K562 (cell line): ENCODE measurements around the gene DUSP9.

ENCODE experiments used
- ARID4B ChIP-seq: sonication (generic); formaldehyde crosslinking; IDR thresholded peaks from 2 replicates; pipeline ENCODE4 v1.8.0; 2022; ENCODE audit warnings: mild to moderate bottlenecking, missing genetic modification reagents
- BACH1 ChIP-seq: fragments of 200-800 bp; sonication (Bioruptor generic); IDR thresholded peaks from 2 replicates; pipeline ENCODE4 v1.6.1; 2016; ENCODE audit warnings: missing genetic modification characterization, missing compliant biosample characterization
- CTCF ChIP-seq, 3 experiments: IDR thresholded peaks in 2 of 3; conservative IDR thresholded peaks in 1 of 3; 2 replicates each; pipeline ENCODE4 v1.5.1; 2011 to 2012; ENCODE audit warnings: low read length in 3 of 3, mild to moderate bottlenecking in 3 of 3, control low read depth in 2 of 3, improper control_type of control experiment in 1 of 3, inconsistent platforms in 1 of 3, low read depth in 1 of 3, mixed read lengths in 1 of 3, moderate library complexity in 1 of 3; ENCODE audit not compliant: insufficient read depth in 2 of 3
- EP300 ChIP-seq: IDR thresholded peaks from 2 replicates; pipeline ENCODE4 v1.6.1; 2012; ENCODE audit warnings: low read length, improper control_type of control experiment
- GABPA ChIP-seq: fragments of 200-800 bp; sonication (Bioruptor generic); conservative IDR thresholded peaks from 2 replicates; pipeline ENCODE4 v1.6.1; 2016; ENCODE audit warnings: low read depth, missing genetic modification characterization, missing compliant biosample characterization
- ILK ChIP-seq: fragments of 450-650 bp; IDR thresholded peaks from 2 replicates; pipeline ENCODE4 v1.6.1; 2016; ENCODE audit warnings: missing genetic modification characterization, low read depth, mild to moderate bottlenecking, missing compliant biosample characterization, moderate library complexity, borderline replicate concordance
- POLR2A ChIP-seq: fragments of 450-650 bp; conservative IDR thresholded peaks from 2 replicates; pipeline ENCODE4 v1.6.1; 2016
- STAT5B ChIP-seq: fragments of 250-450 bp; sonication (Bioruptor Pico); IDR thresholded peaks from 2 replicates; pipeline ENCODE4 v1.8.0; 2021; ENCODE audit warnings: mild to moderate bottlenecking, inconsistent platforms
- ZBTB2 ChIP-seq: fragments of 450-650 bp; IDR thresholded peaks from 2 replicates; pipeline ENCODE4 v1.6.1; 2016; ENCODE audit warnings: antibody characterized with exemption
- ZFX ChIP-seq: sonication (generic); formaldehyde crosslinking; IDR thresholded peaks from 2 replicates; pipeline ENCODE4 v1.8.0; 2022; ENCODE audit warnings: mild to moderate bottlenecking, missing genetic modification reagents, moderate library complexity
- TF ChIP-seq, protein P1 (sequence below), 2 experiments: fragments of 200-800 bp in 1 of 2; sonication (Bioruptor generic) in 1 of 2; sonication (generic) in 1 of 2; formaldehyde crosslinking in 1 of 2; IDR thresholded peaks in 1 of 2; conservative IDR thresholded peaks in 1 of 2; 2 replicates each; pipeline versions ENCODE4 v1.5.0 to v1.6.1; 2016 to 2020; ENCODE audit warnings: missing compliant biosample characterization in 1 of 2, missing genetic modification characterization in 1 of 2, missing genetic modification reagents in 1 of 2

GRCh38 chrX:153626863-153627674 is 19.9 kb upstream of the DUSP9 start:
- TF ChIP-seq ZBTB2, result no peak
- no peak for TF ChIP-seq GABPA (tag)
- TF ChIP-seq ARID4B (CRISPR knock-in tag), result no peak
- TF ChIP-seq STAT5B (CRISPR knock-in tag), result no peak
- TF ChIP-seq, protein P1, sequence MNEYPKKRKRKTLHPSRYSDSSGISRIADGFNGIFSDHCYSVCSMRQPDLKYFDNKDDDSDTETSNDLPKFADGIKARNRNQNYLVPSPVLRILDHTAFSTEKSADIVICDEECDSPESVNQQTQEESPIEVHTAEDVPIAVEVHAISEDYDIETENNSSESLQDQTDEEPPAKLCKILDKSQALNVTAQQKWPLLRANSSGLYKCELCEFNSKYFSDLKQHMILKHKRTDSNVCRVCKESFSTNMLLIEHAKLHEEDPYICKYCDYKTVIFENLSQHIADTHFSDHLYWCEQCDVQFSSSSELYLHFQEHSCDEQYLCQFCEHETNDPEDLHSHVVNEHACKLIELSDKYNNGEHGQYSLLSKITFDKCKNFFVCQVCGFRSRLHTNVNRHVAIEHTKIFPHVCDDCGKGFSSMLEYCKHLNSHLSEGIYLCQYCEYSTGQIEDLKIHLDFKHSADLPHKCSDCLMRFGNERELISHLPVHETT (CRISPR knock-in tag; conservative IDR thresholded peaks at IDR 0.05 in 1 of 2, IDR thresholded peaks at IDR 0.05 in 1 of 2), result no peak
- TF ChIP-seq POLR2A, result no peak
- no peak for TF ChIP-seq ILK (tag)
- no peak for TF ChIP-seq BACH1 (tag)
- no peak for TF ChIP-seq CTCF (IDR thresholded peaks at IDR 0.05 in 2 of 3, conservative IDR thresholded peaks at IDR 0.05 in 1 of 3; ENCODE audit: insufficient read depth in 2 of 3, low read depth in 1 of 3, low read length in 3 of 3)
- TF ChIP-seq ZFX (CRISPR knock-in tag), result no peak
- TF ChIP-seq EP300, result no peak
